Measurements from ENCODE around the gene GLMN. TPM values are rescaled to one million over a fixed set of nuclear protein-coding genes. Genes with fewer than 3 reads are reported as not detected.

GLMN gene
- total RNA-seq, 1 donor from 2014 or later: 13.5 TPM

DNA sequence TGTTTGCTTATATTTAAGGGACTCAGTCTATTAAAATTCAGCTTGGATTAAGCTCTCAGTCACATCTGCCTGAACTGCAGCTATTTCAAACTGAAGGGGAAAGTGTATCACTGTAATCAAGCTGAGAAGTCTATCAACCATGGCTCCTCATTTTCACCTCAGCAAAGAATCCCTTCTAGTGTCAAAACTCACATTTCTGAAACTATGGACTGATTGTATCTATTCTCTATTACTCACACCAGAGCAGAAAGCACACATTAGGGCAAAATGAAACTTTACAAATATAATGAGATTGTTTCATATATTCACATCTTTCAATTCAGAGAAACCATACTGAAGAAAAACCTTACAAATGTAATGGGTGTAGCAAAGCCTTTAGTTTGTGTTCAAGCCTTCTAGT lies 95.7 kb downstream of the GLMN start:
- H3K9me3 ChIP-seq (ENCODE audit: insufficient read depth, low read depth, low read length): no peaks in the 10 kb centered on the region

DNA sequence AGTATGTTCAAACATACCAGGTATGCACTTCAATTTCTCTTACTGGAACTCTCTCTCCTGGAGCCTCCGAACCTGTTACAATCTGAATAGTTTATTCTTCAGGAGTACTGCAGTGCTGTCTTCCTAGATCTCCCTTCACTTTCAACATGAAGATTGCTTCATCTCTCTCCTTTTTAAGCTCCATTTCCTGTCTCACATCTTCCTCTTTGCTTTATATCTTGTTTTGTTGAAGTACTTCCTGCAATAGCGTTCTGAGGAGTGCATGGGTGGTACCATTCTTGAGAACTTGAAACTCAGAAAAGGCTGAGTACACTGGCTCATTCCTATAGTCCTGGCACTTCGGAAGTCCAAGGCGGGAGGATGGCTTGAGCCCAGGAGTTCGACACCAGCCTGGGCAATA lies 96.8 kb downstream of the GLMN start:
- Histone ChIP-seq H3K9me3 (ENCODE audit: insufficient read depth, low read depth, low read length) (no peaks in the 10 kb centered on the region), H3K36me3 (ENCODE audit: insufficient read depth, low read length) (no peaks in the 10 kb centered on the region), H3K4me2 (ENCODE audit: low read length) (no peak overlapping the region), H3K4me3 (ENCODE audit: insufficient read depth, low read depth, low read length) (no peak overlapping the region), H4K20me1 (ENCODE audit: insufficient read depth, low read length) (no peaks in the 10 kb centered on the region), H3K4me1 (ENCODE audit: insufficient read depth, low read length) (no peaks in the 10 kb centered on the region), H2AFZ (ENCODE audit: low read depth, low read length) (no peak overlapping the region), H3K27ac (ENCODE audit: low read depth, low read length) (no peak overlapping the region), H3K9ac (ENCODE audit: low read length) (no peak overlapping the region), H3K79me2 (ENCODE audit: insufficient read depth, low read length) (no peaks in the 10 kb centered on the region), H3K27me3 (ENCODE audit: insufficient read depth, low read length) (no peaks in the 10 kb centered on the region)
- Mint-ChIP-seq H3K9me3 (ENCODE audit: unreplicated experiment) (peaks cover 3% of the 10 kb centered on the region), H3K36me3 (ENCODE audit: low read depth, unreplicated experiment) (no peaks in the 10 kb centered on the region), H3K27me3 (ENCODE audit: low read depth, unreplicated experiment) (no peaks in the 10 kb centered on the region), H3K4me3 (ENCODE audit: unreplicated experiment) (no peak overlapping the region), H3K27ac (ENCODE audit: unreplicated experiment) (no peak overlapping the region), H3K4me1 (ENCODE audit: low read depth, unreplicated experiment) (peaks cover 4% of the 10 kb centered on the region)
- DNase-seq (ENCODE audit: low read depth) (no peak), FAIRE-seq (no peak)
- TF ChIP-seq EZH2 (IDR thresholded peaks at IDR 0.05; ENCODE audit: insufficient read depth, low read length): no peak
- TF ChIP-seq, protein P1, sequence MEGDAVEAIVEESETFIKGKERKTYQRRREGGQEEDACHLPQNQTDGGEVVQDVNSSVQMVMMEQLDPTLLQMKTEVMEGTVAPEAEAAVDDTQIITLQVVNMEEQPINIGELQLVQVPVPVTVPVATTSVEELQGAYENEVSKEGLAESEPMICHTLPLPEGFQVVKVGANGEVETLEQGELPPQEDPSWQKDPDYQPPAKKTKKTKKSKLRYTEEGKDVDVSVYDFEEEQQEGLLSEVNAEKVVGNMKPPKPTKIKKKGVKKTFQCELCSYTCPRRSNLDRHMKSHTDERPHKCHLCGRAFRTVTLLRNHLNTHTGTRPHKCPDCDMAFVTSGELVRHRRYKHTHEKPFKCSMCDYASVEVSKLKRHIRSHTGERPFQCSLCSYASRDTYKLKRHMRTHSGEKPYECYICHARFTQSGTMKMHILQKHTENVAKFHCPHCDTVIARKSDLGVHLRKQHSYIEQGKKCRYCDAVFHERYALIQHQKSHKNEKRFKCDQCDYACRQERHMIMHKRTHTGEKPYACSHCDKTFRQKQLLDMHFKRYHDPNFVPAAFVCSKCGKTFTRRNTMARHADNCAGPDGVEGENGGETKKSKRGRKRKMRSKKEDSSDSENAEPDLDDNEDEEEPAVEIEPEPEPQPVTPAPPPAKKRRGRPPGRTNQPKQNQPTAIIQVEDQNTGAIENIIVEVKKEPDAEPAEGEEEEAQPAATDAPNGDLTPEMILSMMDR (IDR thresholded peaks at IDR 0.05; ENCODE audit: insufficient read depth, low read depth, low read length): no peak

More for the DNA sequence above, 95.7 kb downstream of the GLMN start:
- Histone ChIP-seq H4K20me1 (ENCODE audit: insufficient read depth, low read length) (no peaks in the 10 kb centered on the region), H3K9ac (ENCODE audit: low read length) (no peak overlapping the region), H3K4me1 (ENCODE audit: insufficient read depth, low read length) (no peaks in the 10 kb centered on the region), H3K79me2 (ENCODE audit: insufficient read depth, low read length) (no peaks in the 10 kb centered on the region), H3K27me3 (ENCODE audit: insufficient read depth, low read length) (no peaks in the 10 kb centered on the region), H2AFZ (ENCODE audit: low read depth, low read length) (no peak overlapping the region), H3K4me2 (ENCODE audit: low read length) (no peak overlapping the region), H3K27ac (ENCODE audit: low read depth, low read length) (no peak overlapping the region), H3K36me3 (ENCODE audit: insufficient read depth, low read length) (no peaks in the 10 kb centered on the region), H3K4me3 (ENCODE audit: insufficient read depth, low read depth, low read length) (no peak overlapping the region)
- DNase-seq (ENCODE audit: low read depth) (no peak), FAIRE-seq (no peak)
- Mint-ChIP-seq H3K4me3 (ENCODE audit: unreplicated experiment) (no peak overlapping the region), H3K27ac (ENCODE audit: unreplicated experiment) (no peak overlapping the region), H3K4me1 (ENCODE audit: low read depth, unreplicated experiment) (peaks cover 4% of the 10 kb centered on the region), H3K9me3 (ENCODE audit: unreplicated experiment) (peaks cover 3% of the 10 kb centered on the region), H3K36me3 (ENCODE audit: low read depth, unreplicated experiment) (no peaks in the 10 kb centered on the region), H3K27me3 (ENCODE audit: low read depth, unreplicated experiment) (no peaks in the 10 kb centered on the region)
- no peak for TF ChIP-seq EZH2 (IDR thresholded peaks at IDR 0.05; ENCODE audit: insufficient read depth, low read length)
- TF ChIP-seq, protein P1 (IDR thresholded peaks at IDR 0.05; ENCODE audit: insufficient read depth, low read depth, low read length): no peak

Other genes starting within 250 kb of the GLMN start
- not detected in 2 replicates for gene SETSIP, start 223.6 kb downstream of the GLMN start, total RNA-seq
- 1.4 and 1.8 TPM in 2 replicates for gene BTBD8, start 218.6 kb downstream of the GLMN start, total RNA-seq
- gene C1orf146, start 81.1 kb downstream of the GLMN start, total RNA-seq: not detected in 2 replicates
- 23.0 and 23.7 TPM in 2 replicates for gene RPAP2, start 72 bp upstream of the GLMN start, total RNA-seq
- 0.48 and 0.89 TPM in 2 replicates for gene GFI1, start 187.9 kb upstream of the GLMN start, total RNA-seq